GM06990 (cell line): ENCODE measurements around the gene MCTP1.

ENCODE experiments used
- DNase-seq: peaks from one replicate; pipeline ENCODE4 v3.0.0-alpha.2; 2011; ENCODE audit not compliant: insufficient read length; ENCODE audit errors: extremely low read depth
- H3K27me3 ChIP-seq: replicated peaks from 2 replicates; pipeline ENCODE4 v1.6.0; 2011; ENCODE audit warnings: low read length; ENCODE audit not compliant: control insufficient read depth, insufficient read depth
- H3K36me3 ChIP-seq: 2 replicates; pipeline ENCODE4 v1.5.1; 2011; ENCODE audit warnings: low read length; ENCODE audit not compliant: control insufficient read depth, insufficient read depth
- H3K4me3 ChIP-seq: replicated peaks from 2 replicates; pipeline ENCODE4 v1.5.1; 2011; ENCODE audit warnings: low read depth, mild to moderate bottlenecking, control low read depth, low read length
- CTCF ChIP-seq: IDR thresholded peaks from 2 replicates; pipeline ENCODE4 v1.5.1; 2011; ENCODE audit warnings: low read length, control low read depth, mild to moderate bottlenecking, inconsistent platforms; ENCODE audit not compliant: insufficient read depth, poor library complexity, severe bottlenecking

The MCTP1 gene

DNA sequence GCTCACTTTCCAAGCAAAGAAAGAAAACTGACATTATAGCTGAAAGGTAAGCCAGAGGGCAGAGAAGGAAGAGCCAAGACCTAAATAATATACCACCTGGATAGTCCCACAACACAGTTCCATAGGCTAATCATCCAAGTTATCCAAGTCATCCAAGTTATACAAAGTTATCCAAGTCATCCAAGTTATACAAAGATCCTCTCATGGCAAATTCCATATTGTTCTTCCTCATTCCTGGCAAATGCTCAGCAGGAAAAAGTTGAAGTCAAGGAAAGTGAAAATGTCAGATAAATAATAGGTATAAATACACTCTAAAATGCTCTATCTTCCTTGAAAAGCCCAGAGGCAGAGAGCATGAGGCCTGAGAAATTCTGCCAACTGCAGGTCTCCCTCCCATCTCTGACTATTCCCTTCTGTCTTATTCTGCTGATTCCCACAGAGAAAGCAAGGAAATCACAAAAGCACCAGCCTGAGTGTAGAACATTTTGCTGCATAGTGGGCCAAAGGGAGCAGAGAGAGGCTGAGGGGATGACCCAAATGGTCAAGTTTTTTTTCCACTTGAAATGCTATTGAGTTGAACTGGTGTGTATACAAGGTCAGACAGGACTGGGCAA is 12.5 kb downstream of the MCTP1 start:
- no peak for TF ChIP-seq CTCF
- no peak for DNase-seq
- Histone ChIP-seq H3K4me3 (no peak overlapping the region), H3K27me3 (no peaks in the 10 kb centered on the region; the same call in none of the 2 replicates), H3K36me3 (no peaks in the 10 kb centered on the region)

DNA sequence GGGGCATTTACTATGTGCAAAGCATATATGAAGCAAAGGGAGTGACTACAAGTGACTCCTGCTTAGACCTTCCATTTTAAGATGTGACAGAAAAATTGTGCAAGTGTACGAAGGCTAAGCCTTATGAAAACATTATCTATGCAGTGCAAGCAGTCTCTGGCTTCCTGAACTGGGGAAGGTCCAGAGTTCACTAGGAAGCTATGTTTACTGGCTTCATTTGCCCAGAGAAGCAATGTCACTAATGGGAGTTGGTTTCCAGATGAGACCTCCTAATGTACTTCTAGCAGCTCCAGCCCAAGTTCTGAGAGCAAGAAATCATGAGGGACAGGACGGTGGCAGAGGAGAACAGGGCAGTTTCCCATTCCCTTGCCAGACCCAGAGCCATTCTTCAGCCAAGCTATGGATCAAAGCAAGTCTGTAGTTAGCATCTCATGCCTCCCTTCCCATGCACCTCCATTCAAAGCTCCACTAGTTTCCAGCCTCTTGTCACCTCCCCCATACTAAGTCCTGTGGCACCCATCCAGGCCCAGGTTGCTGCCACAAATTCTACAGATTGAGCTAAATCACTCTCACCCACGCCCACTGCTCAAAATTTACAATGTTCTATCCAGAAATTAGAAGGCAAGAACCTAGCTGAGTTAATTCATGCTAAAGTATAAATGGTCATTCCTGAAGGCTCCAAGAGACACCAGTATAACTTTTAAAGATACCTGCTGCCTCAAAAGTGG is 21.8 kb downstream of the MCTP1 start:
- no peak overlapping the region for H3K4me3 ChIP-seq
- no peak for DNase-seq
- H3K36me3 ChIP-seq = no peaks in the 10 kb centered on the region
- no peak for TF ChIP-seq CTCF
- no peaks in the 10 kb centered on the region; the same call in none of the 2 replicates for H3K27me3 ChIP-seq

DNA sequence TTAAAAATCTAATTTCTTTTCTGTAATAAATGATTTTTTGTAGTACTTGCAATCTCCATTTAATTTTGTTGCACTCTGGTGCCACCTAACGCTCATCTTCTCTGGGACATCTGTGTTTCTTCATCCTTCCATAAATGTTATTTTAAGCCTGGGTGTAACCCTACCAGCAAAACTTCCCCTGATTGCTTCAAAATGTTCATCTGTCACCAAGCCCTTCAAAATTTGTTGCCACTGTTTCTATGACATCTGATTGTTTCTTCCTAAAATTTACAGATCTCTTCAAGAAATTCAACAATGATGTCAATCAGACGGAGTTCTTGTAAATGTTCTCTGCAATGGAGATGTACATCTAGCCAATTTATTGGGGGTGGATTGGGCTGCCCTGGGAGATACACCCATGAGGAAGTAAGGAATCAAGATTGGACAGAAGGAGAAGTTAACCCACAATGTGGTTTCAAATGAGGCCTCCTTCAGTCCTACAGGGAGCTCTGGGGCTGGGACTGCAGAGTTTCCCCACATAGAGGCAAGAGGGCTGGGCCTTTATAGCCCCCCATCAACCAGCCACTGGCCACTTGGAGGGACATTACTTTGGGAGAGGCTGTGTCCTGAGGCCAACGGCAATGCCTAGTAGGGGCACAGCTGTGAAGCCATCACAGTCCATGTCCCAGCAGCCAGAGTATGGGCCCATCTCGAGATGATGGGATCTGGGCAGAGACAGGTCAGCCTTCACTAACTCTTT is 23.3 kb downstream of the MCTP1 start:
- peak; percentile 56 for TF ChIP-seq CTCF
- Histone ChIP-seq H3K27me3 (no peaks in the 10 kb centered on the region; the same call in none of the 2 replicates), H3K4me3 (no peak overlapping the region), H3K36me3 (no peaks in the 10 kb centered on the region)
- DNase-seq = no peak

GRCh38 chr5:95256991-95257390 is 27.9 kb downstream of the MCTP1 start:
- H3K36me3 ChIP-seq = no peaks in the 10 kb centered on the region
- no peaks in the 10 kb centered on the region; the same call in 1 of the 2 replicates for H3K27me3 ChIP-seq
- no peak for DNase-seq
- H3K4me3 ChIP-seq = no peak overlapping the region
- no peak for TF ChIP-seq CTCF

- H3K36me3 ChIP-seq = no peaks in the 10 kb centered on the region
- TF ChIP-seq CTCF = no peak
- no peaks in the 10 kb centered on the region; the same call in 1 of the 2 replicates for H3K27me3 ChIP-seq
- DNase-seq = no peak
- H3K4me3 ChIP-seq = no peak overlapping the region
Observed at GRCh38 chr5:95256446-95256845, 28.4 kb downstream of the MCTP1 start.
